Calu3 (cell line): ENCODE results near the gene C1D. TPM values are rescaled to one million over a fixed set of nuclear protein-coding genes. Genes with fewer than 3 reads are reported as not detected.

Experiments used
- BruUV-seq: library from RNA; stranded (reverse); fragments of 400-500 nt; replicated peaks from 2 replicates; lab custom pipeline; 2021; lab: Mats Ljungman, UMichigan
- CTCF ChIA-PET: fragments of 300-600 bp; sonication (Branson Sonifier 250); formaldehyde crosslinking; loops from one replicate; lab custom pipeline; 2022; ENCODE audit warnings: antibody characterized with exemption; lab: Charles Lee
- DNase-seq: peaks from one replicate; pipeline ENCODE4 v3.0.0; 2022
- H3K27ac Mint-ChIP-seq: one replicate; pipeline ENCODE4 v1.8.0; 2022; ENCODE audit warnings: mixed read lengths; ENCODE audit not compliant: unreplicated experiment
- H3K27me3 Mint-ChIP-seq: one replicate; pipeline ENCODE4 v1.8.0; 2022; ENCODE audit warnings: mixed read lengths; ENCODE audit not compliant: unreplicated experiment
- H3K36me3 Mint-ChIP-seq: one replicate; pipeline ENCODE4 v1.8.0; 2022; ENCODE audit warnings: mild to moderate bottlenecking, moderate library complexity, mixed read lengths; ENCODE audit not compliant: insufficient read depth, unreplicated experiment
- H3K4me1 Mint-ChIP-seq: one replicate; pipeline ENCODE4 v1.8.0; 2022; ENCODE audit warnings: mild to moderate bottlenecking, low read depth, mixed read lengths; ENCODE audit not compliant: unreplicated experiment
- H3K4me3 Mint-ChIP-seq: one replicate; pipeline ENCODE4 v1.8.0; 2022; ENCODE audit warnings: mild to moderate bottlenecking, low read depth, moderate library complexity, mixed read lengths; ENCODE audit not compliant: unreplicated experiment
- H3K9me3 Mint-ChIP-seq: one replicate; pipeline ENCODE4 v1.8.0; 2022; ENCODE audit warnings: low read depth, mixed read lengths; ENCODE audit not compliant: unreplicated experiment
- intact Hi-C: fragments of 100-400 bp; cut with micrococcal nuclease; formaldehyde crosslinking; loops from one replicate; pipeline ENCODE4 v1.10.0; 2022; ENCODE audit not compliant: unreplicated experiment
- total RNA-seq: library from RNA; stranded (reverse); gene quantifications from 2 replicates; pipeline ENCODE4 v1.2.3, GENCODE V29; 2022
- TF ChIP-seq, protein P1 (sequence below): fragments of 200-600 bp; IDR thresholded peaks from one replicate; pipeline ENCODE4 v1.8.0; 2022; ENCODE audit warnings: antibody characterized with exemption; ENCODE audit not compliant: unreplicated experiment

The C1D gene
- total RNA-seq, 1 experiment from 2014 or later, result 21.0 TPM

DNA sequence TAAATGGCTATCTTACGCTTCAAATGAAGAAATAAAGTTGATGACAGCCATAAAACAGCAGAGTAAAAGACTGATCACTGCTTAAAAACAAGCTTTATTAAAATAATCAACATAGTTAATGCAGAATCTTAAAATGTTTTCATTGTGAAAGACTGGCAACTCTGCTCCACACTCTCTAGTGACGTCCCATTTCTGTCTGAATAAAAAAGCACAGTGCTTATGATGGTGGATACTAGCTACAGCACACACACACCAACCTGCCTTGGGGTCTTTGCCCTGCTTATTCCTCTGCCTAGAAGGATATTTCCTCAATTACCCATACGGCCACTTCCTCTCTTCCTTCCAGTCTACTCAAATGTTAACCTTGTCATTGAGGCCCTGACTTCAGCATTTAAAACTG, 19.1 kb downstream of the C1D start:
- Mint-ChIP-seq H3K27me3 (no peaks in the 10 kb centered on the region), H3K9me3 (no peaks in the 10 kb centered on the region), H3K4me3 (no peak overlapping the region), H3K27ac (no peak overlapping the region), H3K4me1 (peaks cover 8% of the 10 kb centered on the region), H3K36me3 (no peaks in the 10 kb centered on the region)
- BruUV-seq, result no TSS peak
- intact Hi-C loops, result no loop called here
- CTCF ChIA-PET, result no interaction called here
- no peak for DNase-seq
- TF ChIP-seq, protein P1, sequence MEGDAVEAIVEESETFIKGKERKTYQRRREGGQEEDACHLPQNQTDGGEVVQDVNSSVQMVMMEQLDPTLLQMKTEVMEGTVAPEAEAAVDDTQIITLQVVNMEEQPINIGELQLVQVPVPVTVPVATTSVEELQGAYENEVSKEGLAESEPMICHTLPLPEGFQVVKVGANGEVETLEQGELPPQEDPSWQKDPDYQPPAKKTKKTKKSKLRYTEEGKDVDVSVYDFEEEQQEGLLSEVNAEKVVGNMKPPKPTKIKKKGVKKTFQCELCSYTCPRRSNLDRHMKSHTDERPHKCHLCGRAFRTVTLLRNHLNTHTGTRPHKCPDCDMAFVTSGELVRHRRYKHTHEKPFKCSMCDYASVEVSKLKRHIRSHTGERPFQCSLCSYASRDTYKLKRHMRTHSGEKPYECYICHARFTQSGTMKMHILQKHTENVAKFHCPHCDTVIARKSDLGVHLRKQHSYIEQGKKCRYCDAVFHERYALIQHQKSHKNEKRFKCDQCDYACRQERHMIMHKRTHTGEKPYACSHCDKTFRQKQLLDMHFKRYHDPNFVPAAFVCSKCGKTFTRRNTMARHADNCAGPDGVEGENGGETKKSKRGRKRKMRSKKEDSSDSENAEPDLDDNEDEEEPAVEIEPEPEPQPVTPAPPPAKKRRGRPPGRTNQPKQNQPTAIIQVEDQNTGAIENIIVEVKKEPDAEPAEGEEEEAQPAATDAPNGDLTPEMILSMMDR, result no peak

DNA sequence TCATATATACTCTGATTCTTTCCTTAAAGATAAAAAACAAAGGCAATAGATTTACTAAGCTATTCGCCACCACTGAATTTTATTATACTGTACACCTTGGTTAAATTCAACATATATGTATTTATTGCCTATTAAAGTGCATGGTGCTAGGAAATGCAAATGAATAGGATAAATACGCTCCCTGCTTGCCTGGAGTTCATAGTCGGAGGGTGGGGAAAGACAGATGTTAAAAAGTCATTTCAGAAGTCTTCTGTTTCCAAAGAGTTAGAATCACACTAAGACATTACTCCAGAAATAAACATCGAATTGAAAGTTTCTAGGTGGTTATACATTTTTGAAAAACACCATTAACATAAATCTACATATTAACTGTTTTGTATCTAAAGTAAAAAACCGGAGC, 19.8 kb downstream of the C1D start:
- Mint-ChIP-seq H3K4me3 (no peak overlapping the region), H3K4me1 (peaks cover 8% of the 10 kb centered on the region), H3K27me3 (no peaks in the 10 kb centered on the region), H3K36me3 (no peaks in the 10 kb centered on the region), H3K9me3 (no peaks in the 10 kb centered on the region), H3K27ac (no peak overlapping the region)
- TF ChIP-seq, protein P1, result no peak
- intact Hi-C loops, result no loop called here
- no peak for DNase-seq
- BruUV-seq, result no TSS peak
- CTCF ChIA-PET, result no interaction called here

DNA sequence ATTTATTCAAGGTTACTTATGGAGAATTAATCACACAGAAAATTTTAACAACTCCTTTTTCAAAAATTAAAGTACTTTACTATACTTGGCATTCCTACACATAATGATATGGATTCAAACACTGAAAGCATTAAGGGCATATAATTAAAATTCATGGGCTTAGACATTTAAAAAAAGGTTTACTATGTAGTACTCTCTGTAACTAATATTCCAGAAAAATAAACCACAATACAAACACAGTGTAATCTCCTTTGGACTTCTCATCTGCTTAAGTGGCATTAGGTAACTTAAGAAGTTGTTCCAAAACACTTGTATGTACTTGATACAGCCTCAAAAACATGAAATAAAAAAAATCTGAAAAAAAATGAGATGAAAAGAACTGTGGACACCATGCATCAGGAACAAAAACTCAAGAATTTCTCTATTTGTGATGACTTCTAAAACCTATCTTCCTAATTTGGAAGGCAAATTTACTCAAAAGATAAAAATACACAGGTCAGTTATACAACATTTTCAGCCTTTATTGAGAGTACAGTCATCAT, 21.0 kb downstream of the C1D start:
- peaks cover 8% of the 10 kb centered on the region for H3K4me1 Mint-ChIP-seq
- H3K9me3 Mint-ChIP-seq, result no peaks in the 10 kb centered on the region
- BruUV-seq, result no TSS peak
- no peaks in the 10 kb centered on the region for H3K36me3 Mint-ChIP-seq
- TF ChIP-seq, protein P1, result no peak
- DNase-seq, result no peak
- no peak overlapping the region for H3K4me3 Mint-ChIP-seq
- H3K27ac Mint-ChIP-seq, result no peak overlapping the region
- no peaks in the 10 kb centered on the region for H3K27me3 Mint-ChIP-seq
- CTCF ChIA-PET, result no interaction called here
- intact Hi-C loops, result no loop called here

DNA sequence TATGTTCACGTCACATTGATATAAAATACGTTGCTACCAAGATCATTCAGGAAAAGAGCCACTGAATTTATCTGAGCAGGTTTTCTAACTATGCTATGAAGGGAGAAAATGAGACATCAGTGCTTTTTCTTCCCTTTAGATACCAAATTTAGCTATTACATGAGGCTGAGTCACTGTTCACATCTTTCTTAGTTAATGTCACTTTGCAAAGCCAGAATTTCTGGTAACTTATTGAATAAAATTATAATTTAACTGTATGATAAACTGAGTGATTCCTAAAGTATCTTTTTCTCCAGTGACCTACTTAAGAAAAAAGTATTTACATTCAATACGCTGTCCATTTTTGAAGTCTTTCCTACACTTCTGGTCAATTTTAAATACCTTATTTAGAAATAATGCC, 22.7 kb downstream of the C1D start:
- H3K4me3 Mint-ChIP-seq, result no peak overlapping the region
- H3K9me3 Mint-ChIP-seq, result no peaks in the 10 kb centered on the region
- TF ChIP-seq, protein P1, result no peak
- no peaks in the 10 kb centered on the region for H3K27me3 Mint-ChIP-seq
- CTCF ChIA-PET, result no interaction called here
- intact Hi-C loops, result no loop called here
- peaks cover 8% of the 10 kb centered on the region for H3K4me1 Mint-ChIP-seq
- no peak for DNase-seq
- no TSS peak for BruUV-seq
- H3K36me3 Mint-ChIP-seq, result no peaks in the 10 kb centered on the region
- no peak overlapping the region for H3K27ac Mint-ChIP-seq
